Breast epithelium (tissue), 4 donors: ENCODE measurements around the gene SPR. TPM values are rescaled to one million over a fixed set of nuclear protein-coding genes. Genes with fewer than 3 reads are reported as not detected.

Source experiments
- DNase-seq, 2 donors: peaks; one replicate each; pipeline ENCODE4 v3.0.0-alpha.2; 2019; ENCODE audit warnings: low spot score in 2 of 2
- H3K27ac ChIP-seq, 2 donors: fragments of 200-600 bp; sonication (generic) in 1 of 2; one replicate each; pipeline ENCODE4 v1.5.1; 2016 to 2019; ENCODE audit warnings: mild to moderate bottlenecking in 1 of 2
- H3K27me3 ChIP-seq, 2 donors: fragments of 200-600 bp; sonication (generic) in 1 of 2; one replicate each; pipeline versions ENCODE4 v1.5.1 to v1.6.0; 2017 to 2019; ENCODE audit warnings: control low read depth in 1 of 2, mild to moderate bottlenecking in 1 of 2
- H3K36me3 ChIP-seq: fragments of 200-600 bp; one replicate; pipeline ENCODE4 v1.5.1; 2019
- H3K4me1 ChIP-seq, 2 donors: fragments of 200-600 bp; sonication (generic); one replicate each; pipeline ENCODE4 v1.5.1; 2016 to 2019; ENCODE audit warnings: control low read depth in 1 of 2
- H3K4me3 ChIP-seq, 3 donors: fragments of 200-600 bp; sonication (generic); 1 replicate in 2 of 3; 2 replicates in 1 of 3; pipeline ENCODE4 v1.5.1; 2016 to 2019; ENCODE audit warnings: mild to moderate bottlenecking in 3 of 3, moderate library complexity in 2 of 3
- H3K9me3 ChIP-seq, 2 donors: fragments of 200-600 bp; sonication (generic) in 1 of 2; one replicate each; pipeline ENCODE4 v1.5.1; 2016 to 2019; ENCODE audit warnings: control low read depth in 1 of 2
- CTCF ChIP-seq, 3 donors: fragments of 450-650 bp; IDR thresholded peaks; one replicate each; pipeline ENCODE4 v1.5.1; 2016 to 2017; ENCODE audit warnings: antibody characterized with exemption in 3 of 3, mild to moderate bottlenecking in 3 of 3, moderate library complexity in 3 of 3
- POLR2A ChIP-seq: fragments of 450-650 bp; IDR thresholded peaks from one replicate; pipeline ENCODE4 v1.6.1; 2016; ENCODE audit warnings: antibody characterized with exemption, mild to moderate bottlenecking, moderate library complexity
- POLR2AphosphoS5 ChIP-seq, 3 donors: sonication (generic); formaldehyde crosslinking; IDR thresholded peaks; one replicate each; pipeline ENCODE4 v1.6.1; 2017; ENCODE audit warnings: antibody characterized with exemption in 3 of 3
- intact Hi-C: fragments of 100-400 bp; cut with DNase I; formaldehyde crosslinking; loops from one replicate; pipeline ENCODE4 v1.15.1; 2023; ENCODE audit warnings: low total_unique reads
- total RNA-seq, 3 donors: library from RNA; depleted of rRNA; stranded (reverse); fragments of >200 nt; gene quantifications; one replicate each; pipeline ENCODE4 v1.1.0, GENCODE V29; 2016

Gene SPR
- total RNA-seq, 3 donors from 2014 or later = 36.3 to 53.4 (median 46.2) TPM

- Histone ChIP-seq H3K4me1 (no peaks in the 10 kb centered on the region), H3K9me3 (no peaks in the 10 kb centered on the region), H3K27ac (no peak overlapping the region), H3K27me3 (peaks cover 0 to 3% of the 10 kb centered on the region in 2 donors), H3K4me3 (no peak overlapping the region), H3K36me3 (no peaks in the 10 kb centered on the region)
- intact Hi-C loops = no loop called here
- DNase-seq = no peak
- no peak for TF ChIP-seq POLR2AphosphoS5 (IDR thresholded peaks at IDR 0.05)
- TF ChIP-seq POLR2A = no peak
- no peak for TF ChIP-seq CTCF (IDR thresholded peaks at IDR 0.05)
Measured at GRCh38 chr2:72936660-72937355, 49.6 kb downstream of the SPR start.

- no peak for TF ChIP-seq POLR2AphosphoS5 (IDR thresholded peaks at IDR 0.05)
- no peak for TF ChIP-seq CTCF (IDR thresholded peaks at IDR 0.05)
- TF ChIP-seq POLR2A = no peak
Measured at GRCh38 chr2:72937356-72937669, 50.1 kb downstream of the SPR start.

GRCh38 chr2:72938455-72938854, 51.2 kb downstream of the SPR start:
- intact Hi-C loops = no loop called here
- H3K4me3 ChIP-seq = no peak overlapping the region
- DNase-seq = no peak
- H3K9me3 ChIP-seq = no peaks in the 10 kb centered on the region
- no peak overlapping the region for H3K27ac ChIP-seq
- H3K36me3 ChIP-seq = no peaks in the 10 kb centered on the region
- no peak for TF ChIP-seq CTCF (IDR thresholded peaks at IDR 0.05)
- no peak for TF ChIP-seq POLR2A
- TF ChIP-seq POLR2AphosphoS5 (IDR thresholded peaks at IDR 0.05) = no peak
- no peaks in the 10 kb centered on the region for H3K27me3 ChIP-seq
- H3K4me1 ChIP-seq = no peaks in the 10 kb centered on the region

More at GRCh38 chr2:72937356-72937669, 50.1 kb downstream of the SPR start:
- H3K36me3 ChIP-seq = no peaks in the 10 kb centered on the region
- H3K4me3 ChIP-seq = no peak overlapping the region
- intact Hi-C loops = no loop called here
- H3K27me3 ChIP-seq = no peaks in the 10 kb centered on the region
- no peak for DNase-seq
- H3K9me3 ChIP-seq = no peaks in the 10 kb centered on the region
- no peak overlapping the region for H3K27ac ChIP-seq
- H3K4me1 ChIP-seq = no peaks in the 10 kb centered on the region

- TF ChIP-seq CTCF (IDR thresholded peaks at IDR 0.05) (no peak), POLR2A (no peak), POLR2AphosphoS5 (IDR thresholded peaks at IDR 0.05) (no peak)
- no peaks in the 10 kb centered on the region for H3K27me3 ChIP-seq
- H3K9me3 ChIP-seq = no peaks in the 10 kb centered on the region
- no peak overlapping the region for H3K27ac ChIP-seq
- DNase-seq = no peak
- no peaks in the 10 kb centered on the region for H3K4me1 ChIP-seq
- no peaks in the 10 kb centered on the region for H3K36me3 ChIP-seq
- intact Hi-C loops = no loop called here
- no peak overlapping the region for H3K4me3 ChIP-seq
Measured at GRCh38 chr2:72940361-72940760, 53.2 kb downstream of the SPR start.

GRCh38 chr2:72940786-72941185, 53.6 kb downstream of the SPR start:
- Histone ChIP-seq H3K4me1 (no peaks in the 10 kb centered on the region), H3K27ac (no peak overlapping the region), H3K27me3 (no peaks in the 10 kb centered on the region), H3K9me3 (no peaks in the 10 kb centered on the region), H3K36me3 (no peaks in the 10 kb centered on the region), H3K4me3 (no peak overlapping the region)
- intact Hi-C loops = no loop called here
- TF ChIP-seq CTCF (IDR thresholded peaks at IDR 0.05) (no peak), POLR2A (no peak), POLR2AphosphoS5 (IDR thresholded peaks at IDR 0.05) (no peak)
- DNase-seq = no peak

Other genes with a start within 250 kb of the SPR start
- 10 to 100 TPM; 32.2 to 49.2 (median 37.0) TPM for gene EXOC6B, start 61.4 kb upstream of the SPR start, total RNA-seq
- under 1 TPM in 1 of 3 donors, not detected in 2; 0.44 TPM for gene EMX1, start 30.1 kb downstream of the SPR start, total RNA-seq
- gene SFXN5, start 184.3 kb downstream of the SPR start, total RNA-seq = 10 to 100 TPM in 2 of 3 donors, 1 to 10 TPM in 1; 6.7 to 19.6 (median 12.8) TPM
- 10 to 100 TPM; 20.6 to 27.4 (median 26.5) TPM for gene RAB11FIP5, start 225.5 kb downstream of the SPR start, total RNA-seq